Ascending aorta (tissue), 2 donors: ENCODE data around the gene SFTPB. TPM values are rescaled to one million over a fixed set of nuclear protein-coding genes. Genes with fewer than 3 reads are reported as not detected.

ENCODE experiments used
- DNase-seq, 2 donors: peaks; one replicate each; pipeline ENCODE4 v3.0.0-alpha.2; 2019; ENCODE audit warnings: low spot score in 2 of 2
- H3K27ac ChIP-seq, 2 donors: fragments of 200-600 bp; sonication (generic); one replicate each; pipeline ENCODE4 v1.5.1; 2016 to 2017; ENCODE audit warnings: mild to moderate bottlenecking in 1 of 2
- H3K27me3 ChIP-seq: fragments of 200-600 bp; sonication (generic); one replicate; pipeline ENCODE4 v1.5.1; 2017
- H3K36me3 ChIP-seq, 2 donors: fragments of 200-600 bp; sonication (generic); one replicate each; pipeline ENCODE4 v1.5.1; 2016
- H3K4me1 ChIP-seq, 2 donors: fragments of 200-600 bp; sonication (generic); one replicate each; pipeline ENCODE4 v1.5.1; 2016 to 2017; ENCODE audit warnings: mild to moderate bottlenecking in 1 of 2
- H3K4me3 ChIP-seq, 2 donors: fragments of 200-600 bp; sonication (generic); one replicate each; pipeline ENCODE4 v1.5.1; 2016 to 2017; ENCODE audit warnings: mild to moderate bottlenecking in 1 of 2
- H3K9me3 ChIP-seq, 2 donors: fragments of 200-600 bp; sonication (generic); one replicate each; pipeline ENCODE4 v1.5.1; 2016
- CTCF ChIP-seq, 3 experiments: fragments of 200-600 bp in 2 of 3; fragments of 450-650 bp in 1 of 3; sonication (generic) in 2 of 3; IDR thresholded peaks; one replicate each; pipeline ENCODE4 v1.5.1; 2016 to 2019; ENCODE audit warnings: antibody characterized with exemption in 3 of 3, mild to moderate bottlenecking in 1 of 3, moderate library complexity in 1 of 3
- intact Hi-C: fragments of 100-400 bp; cut with DNase I; formaldehyde crosslinking; loops from one replicate; pipeline ENCODE4 v1.15.1; 2023
- total RNA-seq: library from RNA; depleted of rRNA; stranded (reverse); fragments of >200 nt; gene quantifications from one replicate; pipeline ENCODE4 v1.1.0, GENCODE V29; 2016

The SFTPB gene
- total RNA-seq, 1 donor from 2014 or later: not detected

- Histone ChIP-seq H3K4me1 (no peaks in the 10 kb centered on the region), H3K27ac (no peak overlapping the region), H3K36me3 (no peaks in the 10 kb centered on the region), H3K9me3 (no peaks in the 10 kb centered on the region), H3K27me3 (no peaks in the 10 kb centered on the region), H3K4me3 (no peak overlapping the region)
- DNase-seq: no peak
- intact Hi-C loops: no loop called here
- no peak for TF ChIP-seq CTCF (IDR thresholded peaks at IDR 0.05)
These were observed 28.0 kb upstream of the SFTPB start for GRCh38 chr2:85695691-85696668.

DNA sequence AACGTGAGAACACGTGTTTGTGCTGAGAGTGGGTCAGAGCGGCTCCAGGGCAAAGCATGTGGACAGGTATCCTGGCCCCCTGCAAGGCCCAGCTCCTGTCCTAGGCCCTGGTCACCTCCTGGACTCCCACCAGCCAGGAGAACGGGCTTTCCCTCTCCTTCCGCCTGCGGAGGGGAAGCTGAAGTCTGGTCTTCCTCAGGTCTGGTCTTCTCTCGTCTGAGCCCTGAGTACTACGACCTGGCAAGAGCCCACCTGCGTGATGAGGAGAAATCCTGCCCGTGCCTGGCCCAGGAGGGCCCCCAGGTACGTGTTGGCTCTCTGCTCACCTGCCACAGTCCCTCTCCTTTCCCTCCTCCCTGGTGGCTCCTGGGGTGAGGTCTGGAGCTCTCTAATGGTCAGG, 27.1 kb upstream of the SFTPB start:
- no peaks in the 10 kb centered on the region for H3K27me3 ChIP-seq
- no peaks in the 10 kb centered on the region for H3K36me3 ChIP-seq
- intact Hi-C loops: no loop called here
- no peak for TF ChIP-seq CTCF (IDR thresholded peaks at IDR 0.05)
- no peak overlapping the region for H3K4me3 ChIP-seq
- no peaks in the 10 kb centered on the region for H3K4me1 ChIP-seq
- H3K27ac ChIP-seq: no peak overlapping the region
- no peak for DNase-seq
- H3K9me3 ChIP-seq: no peaks in the 10 kb centered on the region

DNA sequence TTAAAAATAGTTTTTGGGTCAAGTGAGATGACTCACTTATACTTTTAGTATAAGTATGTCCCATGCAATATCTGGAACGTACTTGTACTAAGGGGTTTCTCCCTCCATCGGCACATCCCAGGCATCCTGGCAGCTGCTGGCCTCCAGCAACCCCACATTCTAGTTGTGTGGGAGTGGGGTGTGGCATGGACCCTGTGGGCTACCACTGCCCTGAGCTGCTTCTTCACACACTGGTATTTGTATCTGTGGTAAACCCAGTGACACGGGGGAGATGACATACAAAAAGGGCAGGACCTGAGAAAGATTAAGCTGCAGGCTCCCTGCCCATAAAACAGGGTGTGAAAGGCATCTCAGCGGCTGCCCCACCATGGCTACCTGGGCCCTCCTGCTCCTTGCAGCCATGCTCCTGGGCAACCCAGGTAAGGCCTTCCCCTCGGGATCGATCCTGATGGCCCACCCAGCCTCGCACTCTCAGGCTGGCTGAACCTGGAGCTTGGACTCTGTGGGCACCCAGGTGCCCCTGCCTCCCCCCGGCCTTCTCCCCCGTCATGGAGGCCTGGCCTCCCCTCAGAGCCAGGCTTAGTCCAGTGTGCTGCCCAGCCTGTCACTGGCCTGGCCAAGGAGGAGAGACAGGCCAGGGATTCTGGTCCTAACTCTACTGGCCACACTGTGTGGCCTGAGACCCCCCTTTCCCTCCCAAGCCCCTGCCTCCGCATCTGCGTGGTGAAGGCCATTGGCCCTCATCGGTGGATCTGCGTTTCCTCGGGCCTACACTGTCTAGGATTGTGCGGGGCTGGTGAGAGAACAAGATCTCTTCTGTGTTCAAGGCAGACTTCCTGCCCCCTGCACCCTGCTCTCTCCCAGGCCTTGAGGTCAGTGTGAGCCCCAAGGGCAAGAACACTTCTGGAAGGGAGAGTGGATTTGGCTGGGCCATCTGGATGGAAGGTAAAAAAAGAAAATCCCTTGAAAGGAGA, 26.3 kb upstream of the SFTPB start, which contains the start of gene GNLY:
Gene GNLY, plus strand, starts transcription at position 307 of the 974 bp plus-strand sequence. Its CDS starts 61 bp downstream, at position 368.
- Histone ChIP-seq H3K4me1 (no peaks in the 10 kb centered on the region), H3K4me3 (no peak within 1 kb of the TSS), H3K27ac (no peak within 1 kb of the TSS), H3K36me3 (no peaks in the 10 kb centered on the region), H3K9me3 (no peaks in the 10 kb centered on the region), H3K27me3 (no peaks in the 10 kb centered on the region)
- intact Hi-C loops: no loop called here
- TF ChIP-seq CTCF (IDR thresholded peaks at IDR 0.05): no peak
- DNase-seq: no peak

GRCh38 chr2:85692039-85692645, 24.1 kb upstream of the SFTPB start:
- no peaks in the 10 kb centered on the region for H3K27me3 ChIP-seq
- no peaks in the 10 kb centered on the region for H3K9me3 ChIP-seq
- no peak overlapping the region for H3K27ac ChIP-seq
- no peaks in the 10 kb centered on the region for H3K4me1 ChIP-seq
- no peak for DNase-seq
- no peak for TF ChIP-seq CTCF (IDR thresholded peaks at IDR 0.05)
- no peaks in the 10 kb centered on the region for H3K36me3 ChIP-seq
- H3K4me3 ChIP-seq: no peak overlapping the region
- intact Hi-C loops: no loop called here

DNA sequence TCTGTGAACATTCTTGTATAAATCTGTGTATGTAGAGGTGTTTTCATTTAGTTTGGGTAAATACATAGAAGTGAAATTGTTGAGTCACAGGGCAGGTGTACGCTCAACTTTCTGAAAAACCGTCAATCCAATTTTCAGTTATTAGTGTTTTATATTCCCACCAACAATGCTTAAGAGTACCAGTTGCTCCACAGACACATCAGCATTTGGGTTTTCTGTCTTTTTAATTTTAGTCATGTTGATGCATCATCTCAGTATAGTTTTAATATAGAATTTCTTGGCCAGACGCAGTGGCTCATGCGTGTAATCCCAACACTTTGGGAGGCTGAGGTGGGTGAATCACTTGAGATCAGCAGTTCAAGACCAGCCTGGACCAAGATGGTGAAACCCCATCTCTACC, 22.9 kb upstream of the SFTPB start:
- DNase-seq: no peak
- no peaks in the 10 kb centered on the region for H3K9me3 ChIP-seq
- TF ChIP-seq CTCF (IDR thresholded peaks at IDR 0.05): no peak
- no peaks in the 10 kb centered on the region for H3K36me3 ChIP-seq
- no peak overlapping the region for H3K27ac ChIP-seq
- no peak overlapping the region for H3K4me3 ChIP-seq
- intact Hi-C loops: no loop called here
- H3K4me1 ChIP-seq: no peaks in the 10 kb centered on the region
- no peaks in the 10 kb centered on the region for H3K27me3 ChIP-seq
